ENCODE data around the gene RAB4A.

The RAB4A gene

DNA sequence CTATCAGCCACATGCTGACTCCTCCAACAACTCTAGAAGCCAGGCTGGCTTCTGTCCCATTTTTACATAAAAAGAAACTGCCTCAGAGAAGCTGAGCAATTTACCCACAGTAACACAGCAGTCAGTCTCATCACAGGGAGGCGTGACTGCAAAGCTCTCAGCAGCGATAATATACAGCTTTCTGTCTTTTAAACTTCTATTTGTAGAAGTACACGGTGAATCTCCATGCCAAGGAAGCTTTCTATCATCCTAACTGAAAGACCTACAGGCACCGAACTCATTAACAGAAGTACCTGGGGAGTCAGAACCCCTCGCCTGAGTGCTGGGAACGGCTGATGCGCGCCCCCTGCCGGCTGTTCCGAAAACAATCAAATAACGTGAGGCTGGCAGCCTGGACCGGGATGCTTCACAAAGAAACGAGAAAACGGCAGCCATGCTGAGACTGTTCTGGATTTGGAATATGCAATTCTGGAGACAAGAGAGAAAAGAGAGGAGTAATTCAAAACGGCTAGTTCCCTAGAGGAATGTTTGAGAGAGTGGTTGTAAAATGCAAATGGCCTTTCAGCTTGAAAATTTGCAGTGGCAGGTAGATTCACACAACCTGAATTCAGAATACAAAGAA is 43.5 kb upstream of the RAB4A start:
- no peak overlapping the region for H3K27ac ChIP-seq (ENCODE audit: low read depth, low read length)

DNA sequence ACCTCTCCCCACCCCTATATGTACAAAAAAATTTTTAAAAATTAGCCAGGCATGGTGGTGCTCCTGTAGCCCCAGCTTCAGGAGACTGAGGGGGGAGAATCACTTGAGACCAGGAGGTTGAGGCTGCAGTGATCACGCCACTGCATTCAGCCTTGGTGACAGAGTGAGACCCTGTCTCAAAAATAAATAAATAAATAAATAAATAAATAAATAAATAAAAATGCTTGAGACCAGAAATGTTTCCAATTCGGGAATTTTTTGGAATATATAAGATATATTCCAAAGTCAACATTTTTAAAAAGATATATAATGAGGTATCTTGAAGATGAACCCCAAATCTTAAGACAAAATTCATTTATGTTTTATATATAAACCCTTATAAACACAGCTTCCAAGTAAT is 42.4 kb upstream of the RAB4A start:
- no peak overlapping the region for H2AFZ ChIP-seq (ENCODE audit: low read depth, low read length, severe bottlenecking)
- TF ChIP-seq, protein P1, sequence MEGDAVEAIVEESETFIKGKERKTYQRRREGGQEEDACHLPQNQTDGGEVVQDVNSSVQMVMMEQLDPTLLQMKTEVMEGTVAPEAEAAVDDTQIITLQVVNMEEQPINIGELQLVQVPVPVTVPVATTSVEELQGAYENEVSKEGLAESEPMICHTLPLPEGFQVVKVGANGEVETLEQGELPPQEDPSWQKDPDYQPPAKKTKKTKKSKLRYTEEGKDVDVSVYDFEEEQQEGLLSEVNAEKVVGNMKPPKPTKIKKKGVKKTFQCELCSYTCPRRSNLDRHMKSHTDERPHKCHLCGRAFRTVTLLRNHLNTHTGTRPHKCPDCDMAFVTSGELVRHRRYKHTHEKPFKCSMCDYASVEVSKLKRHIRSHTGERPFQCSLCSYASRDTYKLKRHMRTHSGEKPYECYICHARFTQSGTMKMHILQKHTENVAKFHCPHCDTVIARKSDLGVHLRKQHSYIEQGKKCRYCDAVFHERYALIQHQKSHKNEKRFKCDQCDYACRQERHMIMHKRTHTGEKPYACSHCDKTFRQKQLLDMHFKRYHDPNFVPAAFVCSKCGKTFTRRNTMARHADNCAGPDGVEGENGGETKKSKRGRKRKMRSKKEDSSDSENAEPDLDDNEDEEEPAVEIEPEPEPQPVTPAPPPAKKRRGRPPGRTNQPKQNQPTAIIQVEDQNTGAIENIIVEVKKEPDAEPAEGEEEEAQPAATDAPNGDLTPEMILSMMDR (IDR thresholded peaks at IDR 0.05; ENCODE audit: insufficient read depth, low read length, poor library complexity, severe bottlenecking): no peak
- H3K4me3 ChIP-seq (ENCODE audit: insufficient read depth, low read length, poor library complexity, severe bottlenecking): no peak overlapping the region
- H3K4me2 ChIP-seq (ENCODE audit: low read depth, low read length, poor library complexity, severe bottlenecking): no peak overlapping the region
- H3K27me3 ChIP-seq (ENCODE audit: low read length): no peaks in the 10 kb centered on the region
- H3K9ac ChIP-seq (ENCODE audit: low read length): no peak overlapping the region
- H3K27ac ChIP-seq (ENCODE audit: low read depth, low read length): no peak overlapping the region
- H3K9me3 ChIP-seq (ENCODE audit: insufficient read depth, low read length): no peaks in the 10 kb centered on the region
- H3K79me2 ChIP-seq (ENCODE audit: insufficient read depth, low read length): no peaks in the 10 kb centered on the region
- H3K9me2 ChIP-seq (replicated peaks; ENCODE audit: insufficient read depth, low read length): no peaks in the 10 kb centered on the region
- no peaks in the 10 kb centered on the region for H3F3A ChIP-seq (ENCODE audit: insufficient read depth)
- no peaks in the 10 kb centered on the region for H3K36me3 ChIP-seq (ENCODE audit: low read length)
- no peaks in the 10 kb centered on the region for H4K20me1 ChIP-seq (ENCODE audit: low read depth, low read length)

More for the DNA sequence above, 43.5 kb upstream of the RAB4A start:
- Histone ChIP-seq H3K36me3 (ENCODE audit: low read length) (no peaks in the 10 kb centered on the region), H3K27me3 (ENCODE audit: low read length) (no peaks in the 10 kb centered on the region), H3K4me3 (ENCODE audit: insufficient read depth, low read length, poor library complexity, severe bottlenecking) (no peak overlapping the region), H4K20me1 (ENCODE audit: low read depth, low read length) (no peaks in the 10 kb centered on the region), H3K9ac (ENCODE audit: low read length) (no peak overlapping the region), H3F3A (ENCODE audit: insufficient read depth) (no peaks in the 10 kb centered on the region), H3K4me2 (ENCODE audit: low read depth, low read length, poor library complexity, severe bottlenecking) (no peak overlapping the region), H3K9me3 (ENCODE audit: insufficient read depth, low read length) (no peaks in the 10 kb centered on the region), H3K79me2 (ENCODE audit: insufficient read depth, low read length) (no peaks in the 10 kb centered on the region), H3K9me2 (replicated peaks; ENCODE audit: insufficient read depth, low read length) (no peaks in the 10 kb centered on the region), H2AFZ (ENCODE audit: low read depth, low read length, severe bottlenecking) (no peak overlapping the region)
- TF ChIP-seq EZH2phosphoT487 (conservative IDR thresholded peaks at IDR 0.05; ENCODE audit: low read length): no peak
- TF ChIP-seq, protein P1 (IDR thresholded peaks at IDR 0.05; ENCODE audit: insufficient read depth, low read length, poor library complexity, severe bottlenecking): peak; percentile 77

DNA sequence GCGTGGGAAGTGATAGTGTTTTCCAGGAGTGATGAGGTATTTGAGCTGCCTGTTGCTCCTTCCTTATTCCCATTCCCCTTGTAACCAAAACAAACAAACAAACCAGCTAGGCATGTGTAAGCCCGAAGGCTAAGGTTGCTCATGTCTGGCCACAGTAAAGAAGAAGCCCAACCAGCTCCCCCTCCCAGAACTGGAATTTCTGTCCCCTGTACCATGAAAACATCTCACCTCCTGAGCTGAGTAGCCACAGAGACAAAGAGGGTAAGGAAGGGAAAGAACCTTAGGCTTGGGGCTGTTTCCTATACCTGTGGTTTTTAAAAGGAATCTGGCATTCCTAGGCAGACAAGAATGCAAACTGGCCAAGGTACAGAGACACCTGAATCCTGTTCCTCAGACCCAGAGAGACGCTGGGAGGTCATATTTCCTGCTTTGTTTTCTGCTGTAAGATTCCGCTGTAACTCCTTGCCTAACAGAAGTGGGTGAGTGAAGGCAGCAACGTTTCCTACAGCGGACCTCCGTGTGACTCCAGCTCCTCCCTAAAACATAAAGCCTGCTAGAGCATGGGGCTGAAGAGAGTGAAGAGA is 41.7 kb upstream of the RAB4A start:
- Histone ChIP-seq H3K27ac (ENCODE audit: low read depth, low read length) (no peak overlapping the region), H3K4me3 (ENCODE audit: insufficient read depth, low read length, poor library complexity, severe bottlenecking) (no peak overlapping the region), H3K9me3 (ENCODE audit: insufficient read depth, low read length) (no peaks in the 10 kb centered on the region), H3K9ac (ENCODE audit: low read length) (no peak overlapping the region), H3F3A (ENCODE audit: insufficient read depth) (no peaks in the 10 kb centered on the region), H3K27me3 (ENCODE audit: low read length) (no peaks in the 10 kb centered on the region), H3K36me3 (ENCODE audit: low read length) (no peaks in the 10 kb centered on the region), H3K4me2 (ENCODE audit: low read depth, low read length, poor library complexity, severe bottlenecking) (no peak overlapping the region), H3K9me2 (replicated peaks; ENCODE audit: insufficient read depth, low read length) (no peaks in the 10 kb centered on the region), H4K20me1 (ENCODE audit: low read depth, low read length) (no peaks in the 10 kb centered on the region), H2AFZ (ENCODE audit: low read depth, low read length, severe bottlenecking) (no peak overlapping the region), H3K79me2 (ENCODE audit: insufficient read depth, low read length) (no peaks in the 10 kb centered on the region)
- TF ChIP-seq, protein P1 (IDR thresholded peaks at IDR 0.05; ENCODE audit: insufficient read depth, low read length, poor library complexity, severe bottlenecking): no peak
- no peak for TF ChIP-seq EZH2phosphoT487 (conservative IDR thresholded peaks at IDR 0.05; ENCODE audit: low read length)

Measured in SU-DHL-6 (cell line).